BE2C (cell line): ENCODE data around the gene ALOX5AP.

Experiments used
- DNase-seq: peaks from one replicate; pipeline ENCODE4 v3.0.0-alpha.2; 2020
- H3K27me3 ChIP-seq: fragments of 250-450 bp; sonication (Bioruptor Pico); 2 replicates; pipeline ENCODE4 v1.5.1; 2020; ENCODE audit warnings: mild to moderate bottlenecking
- H3K36me3 ChIP-seq: fragments of 250-450 bp; sonication (Bioruptor Pico); 2 replicates; pipeline ENCODE4 v1.5.1; 2020; ENCODE audit warnings: mild to moderate bottlenecking
- H3K4me1 ChIP-seq: fragments of 250-450 bp; sonication (Bioruptor Pico); 2 replicates; pipeline ENCODE4 v1.5.1; 2020
- H3K4me3 ChIP-seq: 2 replicates; pipeline ENCODE4 v1.5.1; 2011; ENCODE audit warnings: low read depth, low read length
- H3K9me3 ChIP-seq: fragments of 250-450 bp; sonication (Bioruptor Pico); 2 replicates; pipeline ENCODE4 v1.5.1; 2020
- TF ChIP-seq, protein P1 (sequence below): IDR thresholded peaks from 2 replicates; pipeline ENCODE4 v1.5.1; 2012; ENCODE audit warnings: mild to moderate bottlenecking, low read depth, low read length

ALOX5AP gene

DNA sequence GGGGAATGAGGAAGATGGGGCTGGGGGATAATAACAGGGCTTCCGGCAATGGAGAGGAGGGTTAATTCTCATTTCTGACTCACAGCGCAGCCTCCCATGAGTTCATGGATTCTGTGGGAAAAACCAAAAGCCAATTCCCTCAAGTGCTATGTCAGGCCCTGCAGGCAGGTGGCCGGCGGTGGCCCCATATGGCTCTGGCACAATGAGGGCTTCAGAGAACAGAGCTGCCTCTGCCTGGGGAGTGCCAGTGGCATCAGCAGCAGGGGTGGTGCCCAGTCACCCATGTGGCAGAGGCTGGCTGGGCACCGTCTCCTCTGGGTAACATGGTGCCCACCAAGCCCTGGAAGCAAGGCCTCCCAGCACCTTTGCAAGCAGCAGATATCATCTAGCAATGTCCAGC, 69.1 kb downstream of the ALOX5AP start:
- TF ChIP-seq, protein P1, sequence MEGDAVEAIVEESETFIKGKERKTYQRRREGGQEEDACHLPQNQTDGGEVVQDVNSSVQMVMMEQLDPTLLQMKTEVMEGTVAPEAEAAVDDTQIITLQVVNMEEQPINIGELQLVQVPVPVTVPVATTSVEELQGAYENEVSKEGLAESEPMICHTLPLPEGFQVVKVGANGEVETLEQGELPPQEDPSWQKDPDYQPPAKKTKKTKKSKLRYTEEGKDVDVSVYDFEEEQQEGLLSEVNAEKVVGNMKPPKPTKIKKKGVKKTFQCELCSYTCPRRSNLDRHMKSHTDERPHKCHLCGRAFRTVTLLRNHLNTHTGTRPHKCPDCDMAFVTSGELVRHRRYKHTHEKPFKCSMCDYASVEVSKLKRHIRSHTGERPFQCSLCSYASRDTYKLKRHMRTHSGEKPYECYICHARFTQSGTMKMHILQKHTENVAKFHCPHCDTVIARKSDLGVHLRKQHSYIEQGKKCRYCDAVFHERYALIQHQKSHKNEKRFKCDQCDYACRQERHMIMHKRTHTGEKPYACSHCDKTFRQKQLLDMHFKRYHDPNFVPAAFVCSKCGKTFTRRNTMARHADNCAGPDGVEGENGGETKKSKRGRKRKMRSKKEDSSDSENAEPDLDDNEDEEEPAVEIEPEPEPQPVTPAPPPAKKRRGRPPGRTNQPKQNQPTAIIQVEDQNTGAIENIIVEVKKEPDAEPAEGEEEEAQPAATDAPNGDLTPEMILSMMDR = peak; percentile 39

DNA sequence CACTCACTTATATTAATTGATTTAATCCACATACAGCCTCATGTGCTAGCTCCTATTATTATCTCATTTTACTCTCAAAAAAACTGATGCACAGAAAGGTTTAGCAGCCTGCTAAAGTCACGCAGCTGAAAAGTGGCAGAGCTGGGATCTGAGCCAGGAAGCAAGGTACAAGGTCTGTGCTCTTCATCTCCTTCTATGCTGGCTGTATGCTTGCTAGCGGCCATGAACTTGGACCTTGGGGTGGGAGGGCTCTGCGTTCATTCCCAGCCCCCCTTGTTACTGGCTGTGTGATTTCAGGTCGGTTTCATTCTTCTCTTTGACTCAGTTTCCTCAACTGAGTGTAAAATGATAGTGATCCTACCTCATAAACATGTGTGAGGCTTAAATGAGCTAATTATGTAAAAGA, 69.8 kb downstream of the ALOX5AP start:
- TF ChIP-seq, protein P1 = no peak
- H3K9me3 ChIP-seq = no peaks in the 10 kb centered on the region; the same call in 1 of the 2 replicates
- DNase-seq = no peak
- H3K4me1 ChIP-seq = peaks cover 19% of the 10 kb centered on the region
- no peak overlapping the region for H3K4me3 ChIP-seq
- no peaks in the 10 kb centered on the region for H3K27me3 ChIP-seq
- no peaks in the 10 kb centered on the region for H3K36me3 ChIP-seq

More for the DNA sequence above, 69.1 kb downstream of the ALOX5AP start:
- Histone ChIP-seq H3K27me3 (no peaks in the 10 kb centered on the region), H3K9me3 (no peaks in the 10 kb centered on the region; the same call in 1 of the 2 replicates), H3K36me3 (no peaks in the 10 kb centered on the region), H3K4me3 (no peak overlapping the region), H3K4me1 (peaks cover 19% of the 10 kb centered on the region)
- DNase-seq = peak; percentile 39

DNA sequence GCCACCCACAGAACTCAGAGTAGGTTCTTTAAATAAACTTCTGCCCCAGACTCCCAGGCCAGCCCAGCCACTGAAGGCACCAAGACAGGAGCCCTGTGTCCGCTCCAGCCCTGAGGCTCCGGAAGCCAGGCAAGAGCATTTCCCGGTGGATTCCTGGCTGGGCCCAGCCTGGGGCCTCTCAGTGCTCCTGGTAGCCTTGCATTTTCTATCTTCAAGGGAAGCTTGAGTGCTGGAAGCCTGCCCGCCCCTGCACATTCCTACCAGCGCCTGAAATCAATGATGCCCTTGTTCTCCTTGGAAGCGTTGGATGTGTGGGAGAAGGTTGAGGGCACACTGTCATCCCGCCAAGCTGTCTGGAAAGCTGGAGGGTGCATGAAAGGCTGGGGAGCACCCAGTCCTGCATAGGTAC, 70.3 kb downstream of the ALOX5AP start:
- H3K9me3 ChIP-seq = no peaks in the 10 kb centered on the region; the same call in 1 of the 2 replicates
- peaks cover 24% of the 10 kb centered on the region for H3K4me1 ChIP-seq
- TF ChIP-seq, protein P1 = no peak
- H3K4me3 ChIP-seq = no peak overlapping the region
- no peaks in the 10 kb centered on the region for H3K36me3 ChIP-seq
- no peaks in the 10 kb centered on the region for H3K27me3 ChIP-seq
- DNase-seq = peak; percentile 76

DNA sequence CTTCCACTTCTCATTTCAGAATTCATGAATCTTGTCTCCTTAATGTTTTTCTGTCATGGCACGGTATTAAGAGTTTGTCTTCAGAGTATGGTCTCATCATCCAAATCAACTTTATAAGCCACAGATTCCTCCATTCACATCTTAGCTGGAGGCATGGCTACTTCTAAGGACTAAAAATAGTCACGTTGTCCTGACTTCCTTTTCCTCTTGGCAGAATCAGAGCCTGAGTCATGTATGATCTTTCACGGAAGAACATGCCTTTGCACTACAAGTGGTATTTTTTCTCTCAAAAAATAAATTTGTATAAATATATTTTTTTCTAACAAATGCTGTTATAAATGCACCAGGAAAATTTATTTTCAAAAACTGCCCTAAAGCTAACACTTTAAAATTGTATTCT, 71.4 kb downstream of the ALOX5AP start:
- Histone ChIP-seq H3K4me3 (no peak overlapping the region), H3K9me3 (no peaks in the 10 kb centered on the region), H3K36me3 (no peaks in the 10 kb centered on the region), H3K4me1 (peaks cover 24% of the 10 kb centered on the region), H3K27me3 (no peaks in the 10 kb centered on the region)
- TF ChIP-seq, protein P1 = no peak
- DNase-seq = no peak

DNA sequence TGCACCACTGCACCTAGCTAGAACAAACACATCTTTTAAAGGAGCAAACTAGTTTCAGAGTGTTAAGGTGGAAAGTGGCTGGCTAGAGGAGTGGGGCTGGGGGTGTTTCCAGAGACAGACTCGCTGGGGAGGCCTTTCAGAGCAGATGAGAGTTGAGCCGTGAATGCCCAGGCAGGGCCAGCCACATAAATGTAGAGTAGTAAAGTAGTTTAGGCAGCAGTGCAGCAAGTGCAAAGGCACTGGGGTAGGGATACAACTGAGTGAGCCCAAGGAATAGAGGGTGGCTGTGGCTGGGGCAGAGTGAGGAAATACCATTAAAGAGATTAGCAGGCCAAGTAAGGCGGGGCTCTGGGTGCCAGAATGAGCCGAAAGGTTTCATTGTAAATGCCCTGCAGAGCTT, 72.0 kb downstream of the ALOX5AP start:
- no peaks in the 10 kb centered on the region for H3K27me3 ChIP-seq

DNA sequence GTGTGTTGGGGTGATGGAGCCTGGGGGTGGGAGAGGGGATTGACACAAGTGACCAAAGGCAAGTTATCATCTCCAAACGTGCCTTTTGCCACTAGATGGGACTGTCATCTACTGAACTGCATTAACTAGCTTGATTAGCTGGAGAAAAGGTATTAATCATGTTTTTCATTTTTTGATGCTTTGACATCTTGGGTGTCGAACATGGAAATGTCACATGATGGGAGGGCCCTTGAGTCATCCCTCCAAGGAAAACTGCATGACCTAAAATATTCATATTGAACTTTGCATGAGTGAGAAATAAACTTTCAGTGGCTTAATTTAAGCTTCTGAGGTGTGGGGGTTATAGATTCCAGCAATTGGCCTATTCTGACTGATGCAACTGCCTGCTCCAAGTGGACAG, 73.3 kb downstream of the ALOX5AP start:
- DNase-seq = no peak
- Histone ChIP-seq H3K9me3 (no peaks in the 10 kb centered on the region), H3K4me3 (no peak overlapping the region), H3K36me3 (no peaks in the 10 kb centered on the region), H3K4me1 (peaks cover 18% of the 10 kb centered on the region), H3K27me3 (no peaks in the 10 kb centered on the region)
- TF ChIP-seq, protein P1 = no peak

More for the DNA sequence above, 72.0 kb downstream of the ALOX5AP start:
- no peak overlapping the region for H3K4me3 ChIP-seq
- TF ChIP-seq, protein P1 = no peak
- peaks cover 22% of the 10 kb centered on the region for H3K4me1 ChIP-seq
- no peaks in the 10 kb centered on the region for H3K9me3 ChIP-seq
- H3K36me3 ChIP-seq = no peaks in the 10 kb centered on the region
- no peak for DNase-seq
